ENCODE data around the gene DELE1.

DNA sequence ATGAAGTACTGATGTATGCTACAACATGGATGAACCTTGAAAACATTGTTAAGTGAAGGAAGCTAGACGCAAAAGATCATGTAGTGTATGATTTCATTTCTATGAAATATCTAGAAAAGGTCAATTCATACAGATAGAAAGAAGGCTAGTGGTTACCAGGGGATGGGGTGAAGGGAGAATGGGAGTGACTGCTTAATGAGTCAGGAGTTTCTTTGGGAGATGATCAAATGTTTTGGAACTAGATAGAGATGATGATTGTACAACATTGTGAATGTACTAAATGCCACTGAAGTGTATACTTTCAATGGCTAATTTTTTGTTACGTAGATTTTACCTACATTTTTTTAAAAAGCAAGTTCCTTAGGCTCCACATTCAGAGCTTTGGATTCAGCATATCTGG, 14.9 kb upstream of the DELE1 start:
- TF ChIP-seq POLR2A (IDR thresholded peaks at IDR 0.05) (no peak), EP300 (IDR thresholded peaks at IDR 0.05) (no peak)
- TF ChIP-seq, protein P1, sequence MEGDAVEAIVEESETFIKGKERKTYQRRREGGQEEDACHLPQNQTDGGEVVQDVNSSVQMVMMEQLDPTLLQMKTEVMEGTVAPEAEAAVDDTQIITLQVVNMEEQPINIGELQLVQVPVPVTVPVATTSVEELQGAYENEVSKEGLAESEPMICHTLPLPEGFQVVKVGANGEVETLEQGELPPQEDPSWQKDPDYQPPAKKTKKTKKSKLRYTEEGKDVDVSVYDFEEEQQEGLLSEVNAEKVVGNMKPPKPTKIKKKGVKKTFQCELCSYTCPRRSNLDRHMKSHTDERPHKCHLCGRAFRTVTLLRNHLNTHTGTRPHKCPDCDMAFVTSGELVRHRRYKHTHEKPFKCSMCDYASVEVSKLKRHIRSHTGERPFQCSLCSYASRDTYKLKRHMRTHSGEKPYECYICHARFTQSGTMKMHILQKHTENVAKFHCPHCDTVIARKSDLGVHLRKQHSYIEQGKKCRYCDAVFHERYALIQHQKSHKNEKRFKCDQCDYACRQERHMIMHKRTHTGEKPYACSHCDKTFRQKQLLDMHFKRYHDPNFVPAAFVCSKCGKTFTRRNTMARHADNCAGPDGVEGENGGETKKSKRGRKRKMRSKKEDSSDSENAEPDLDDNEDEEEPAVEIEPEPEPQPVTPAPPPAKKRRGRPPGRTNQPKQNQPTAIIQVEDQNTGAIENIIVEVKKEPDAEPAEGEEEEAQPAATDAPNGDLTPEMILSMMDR (IDR thresholded peaks at IDR 0.05), result no peak
